Lung (tissue), 12 donors: ENCODE data around the gene ATG7. TPM values are rescaled to one million over a fixed set of nuclear protein-coding genes. Genes with fewer than 3 reads are reported as not detected.

Experiments used
- ATAC-seq: fragments of 200-7000 bp; cut with Tn5 transposase; one replicate; pipeline ENCODE4 v1.9.1; 2020; ENCODE audit warnings: moderate number of reproducible peaks; ENCODE audit not compliant: insufficient read depth, low FRiP score
- DNase-seq, 3 donors: peaks; one replicate each; pipeline ENCODE4 v3.0.0-alpha.2; 2013 to 2017
- H3K27ac ChIP-seq, 2 donors: one replicate each; pipeline ENCODE4 v1.5.1; 2013; ENCODE audit warnings: mild to moderate bottlenecking in 2 of 2, moderate library complexity in 2 of 2, control low read depth in 1 of 2, inconsistent platforms in 1 of 2, low read depth in 1 of 2, low read length in 1 of 2
- H3K27me3 ChIP-seq, 3 donors: one replicate each; pipeline ENCODE4 v1.5.1; 2013; ENCODE audit warnings: low read length in 2 of 3; ENCODE audit not compliant: control insufficient read depth in 3 of 3, insufficient read depth in 3 of 3
- H3K36me3 ChIP-seq, 4 donors: one replicate each; pipeline ENCODE4 v1.5.1; 2013; ENCODE audit warnings: low read length in 4 of 4, mild to moderate bottlenecking in 1 of 4, moderate library complexity in 1 of 4; ENCODE audit not compliant: control insufficient read depth in 4 of 4, insufficient read depth in 4 of 4
- H3K4me1 ChIP-seq, 5 donors: one replicate each; pipeline ENCODE4 v1.5.1; 2013; ENCODE audit warnings: low read length in 5 of 5, mild to moderate bottlenecking in 2 of 5, moderate library complexity in 1 of 5; ENCODE audit not compliant: control insufficient read depth in 5 of 5, insufficient read depth in 5 of 5
- H3K4me3 ChIP-seq: one replicate; pipeline ENCODE4 v1.5.1; 2013; ENCODE audit warnings: mild to moderate bottlenecking, control low read depth, moderate library complexity
- H3K9ac ChIP-seq, 2 donors: one replicate each; pipeline ENCODE4 v1.5.1; 2013; ENCODE audit warnings: low read length in 2 of 2, control low read depth in 1 of 2; ENCODE audit not compliant: insufficient read depth in 1 of 2
- H3K9me3 ChIP-seq, 4 donors: one replicate each; pipeline ENCODE4 v1.5.1; 2013; ENCODE audit warnings: low read length in 3 of 4, mild to moderate bottlenecking in 1 of 4, moderate library complexity in 1 of 4; ENCODE audit not compliant: control insufficient read depth in 4 of 4, insufficient read depth in 3 of 4
- WGBS, 2 donors: extraction: QIAGEN DNeasy Blood & Tissue Kit; methylation state at CpG; one replicate each; pipeline ENCODE4 v1.1.7; 2013; 5-methylcytosine and 5-hydroxymethylcytosine counted together
- polyA plus RNA-seq, 2 donors: library from polyadenylated mRNA; stranded (reverse); fragments of 200-250 nt; gene quantifications; one replicate each; pipeline ENCODE4 v1.2.1, GENCODE V29; 2013
- total RNA-seq, 2 donors: library from RNA; depleted of rRNA in 1 of 2; stranded (reverse); fragments of >200 nt in 1 of 2; gene quantifications; one replicate each; pipeline ENCODE4 v1.2.1, GENCODE V29; 2014 to 2021
- TF ChIP-seq, protein P1 (sequence below): IDR thresholded peaks from 2 replicates; pipeline ENCODE4 v1.5.1; 2012; ENCODE audit warnings: mild to moderate bottlenecking; ENCODE audit errors: control extremely low read depth, extremely low read depth
- donor health status: control.
- donor health status: control.
- donor health status: Bipolar disorder and iron deficiency.
- donor health status: healthy.
- donor health status: DM: yes; HTN: yes; CAD: no.

Gene ATG7
- total and polyA plus RNA-seq, 4 donors = 11.2 to 72.0 (median 53.3) TPM

DNA sequence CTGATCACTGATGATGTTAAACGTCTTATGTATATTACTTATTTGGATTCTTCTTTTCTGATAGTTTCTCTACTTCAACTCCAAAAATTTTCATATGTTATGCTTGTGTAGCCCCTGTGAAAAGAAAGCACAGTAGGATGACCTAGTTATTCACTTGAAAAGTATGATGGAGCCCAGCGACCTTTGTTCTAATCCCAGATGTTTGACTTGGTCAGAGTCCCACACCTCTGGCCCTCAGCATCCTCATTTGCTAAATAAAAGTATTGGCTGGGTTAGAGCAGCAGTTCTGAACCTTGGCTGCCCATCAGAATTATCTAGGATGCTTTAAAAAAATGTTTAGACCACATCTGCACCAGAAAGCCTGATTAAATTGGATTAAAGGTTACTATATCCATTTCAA is 173.7 kb downstream of the ATG7 start:
- Histone ChIP-seq H3K27ac (no peak overlapping the region), H3K4me3 (no peak overlapping the region), H3K9me3 (no peaks in the 10 kb centered on the region), H3K36me3 (peaks cover 0 to 3% (median 0%) of the 10 kb centered on the region in 4 donors), H3K4me1 (peaks cover 0 to 3% (median 0%) of the 10 kb centered on the region in 5 donors), H3K9ac (no peak overlapping the region), H3K27me3 (no peaks in the 10 kb centered on the region)
- ATAC-seq = no peak
- 91 to 93% methylated on average over 2 of the region's 2 CpGs for WGBS, 2 donors
- TF ChIP-seq, protein P1, sequence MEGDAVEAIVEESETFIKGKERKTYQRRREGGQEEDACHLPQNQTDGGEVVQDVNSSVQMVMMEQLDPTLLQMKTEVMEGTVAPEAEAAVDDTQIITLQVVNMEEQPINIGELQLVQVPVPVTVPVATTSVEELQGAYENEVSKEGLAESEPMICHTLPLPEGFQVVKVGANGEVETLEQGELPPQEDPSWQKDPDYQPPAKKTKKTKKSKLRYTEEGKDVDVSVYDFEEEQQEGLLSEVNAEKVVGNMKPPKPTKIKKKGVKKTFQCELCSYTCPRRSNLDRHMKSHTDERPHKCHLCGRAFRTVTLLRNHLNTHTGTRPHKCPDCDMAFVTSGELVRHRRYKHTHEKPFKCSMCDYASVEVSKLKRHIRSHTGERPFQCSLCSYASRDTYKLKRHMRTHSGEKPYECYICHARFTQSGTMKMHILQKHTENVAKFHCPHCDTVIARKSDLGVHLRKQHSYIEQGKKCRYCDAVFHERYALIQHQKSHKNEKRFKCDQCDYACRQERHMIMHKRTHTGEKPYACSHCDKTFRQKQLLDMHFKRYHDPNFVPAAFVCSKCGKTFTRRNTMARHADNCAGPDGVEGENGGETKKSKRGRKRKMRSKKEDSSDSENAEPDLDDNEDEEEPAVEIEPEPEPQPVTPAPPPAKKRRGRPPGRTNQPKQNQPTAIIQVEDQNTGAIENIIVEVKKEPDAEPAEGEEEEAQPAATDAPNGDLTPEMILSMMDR = no peak
- DNase-seq = no peak

DNA sequence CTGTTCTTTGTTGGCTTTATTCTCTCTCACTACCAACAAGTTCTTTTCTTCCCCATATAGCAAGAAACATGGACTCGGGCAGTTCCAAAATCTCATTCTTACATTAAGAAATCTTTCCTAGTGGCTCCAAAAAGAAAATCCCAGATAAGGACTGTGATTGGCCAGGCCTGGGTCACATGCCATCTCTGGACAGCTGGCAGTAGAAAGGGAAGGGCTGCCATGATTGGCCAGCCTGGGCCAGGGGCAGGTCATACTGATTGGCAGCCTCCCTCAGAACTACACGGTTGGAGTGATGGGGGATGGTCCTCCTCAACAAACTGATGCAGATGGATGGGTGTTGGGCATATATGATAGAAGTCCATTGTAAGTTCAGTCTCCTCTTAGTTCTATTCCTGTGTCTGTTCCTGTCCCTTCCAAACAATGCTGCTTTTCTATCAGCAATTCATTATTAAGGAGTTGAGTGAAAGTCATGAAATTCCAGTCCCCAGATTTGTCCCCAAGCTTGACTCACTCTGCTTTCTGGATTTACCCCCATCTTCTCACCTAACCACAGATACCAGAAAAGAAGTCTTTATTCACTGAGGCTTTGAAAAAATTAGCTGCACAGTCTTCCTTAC is 175.5 kb downstream of the ATG7 start:
- ATAC-seq (no peak), DNase-seq (no peak)
- TF ChIP-seq, protein P1 = no peak
- Histone ChIP-seq H3K4me1 (peaks cover 0 to 3% (median 0%) of the 10 kb centered on the region in 5 donors), H3K9me3 (no peaks in the 10 kb centered on the region), H3K9ac (no peak overlapping the region), H3K4me3 (no peak overlapping the region), H3K27me3 (no peaks in the 10 kb centered on the region), H3K36me3 (peaks cover 0 to 3% (median 0%) of the 10 kb centered on the region in 4 donors), H3K27ac (no peak overlapping the region)
- WGBS, 2 donors = 34 to 37% methylated on average over 2 of the region's 2 CpGs

DNA sequence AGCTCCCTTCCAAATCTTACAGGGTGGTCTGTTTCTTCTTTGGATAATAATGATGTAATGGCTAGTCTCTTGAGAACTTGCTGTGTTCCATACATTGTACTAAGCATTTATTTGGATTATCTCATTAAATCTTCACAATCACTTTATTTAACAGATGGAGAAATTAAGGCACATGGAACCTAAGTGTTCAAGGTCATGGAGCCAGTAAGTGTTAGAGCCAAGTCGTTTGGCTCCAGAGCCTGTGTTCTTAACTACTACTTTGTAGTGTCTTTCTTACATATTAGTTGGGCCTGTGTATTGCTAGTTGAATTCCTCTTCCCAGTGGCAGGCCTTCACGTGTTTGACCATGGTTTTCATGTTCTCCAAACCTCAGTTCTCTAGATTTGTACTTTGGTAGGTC is 177.8 kb downstream of the ATG7 start:
- ATAC-seq (no peak), DNase-seq (no peak)
- H3K4me1 ChIP-seq = peaks cover 0 to 5% (median 0%) of the 10 kb centered on the region in 5 donors
- no peaks in the 10 kb centered on the region for H3K27me3 ChIP-seq
- no peaks in the 10 kb centered on the region for H3K9me3 ChIP-seq
- H3K4me3 ChIP-seq = no peak overlapping the region
- peaks cover 0 to 3% (median 0%) of the 10 kb centered on the region in 4 donors for H3K36me3 ChIP-seq
- no peak overlapping the region for H3K9ac ChIP-seq
- WGBS, 2 donors = 91 to 93% methylated on average over 2 of the region's 2 CpGs
- TF ChIP-seq, protein P1 = no peak
- H3K27ac ChIP-seq = no peak overlapping the region

DNA sequence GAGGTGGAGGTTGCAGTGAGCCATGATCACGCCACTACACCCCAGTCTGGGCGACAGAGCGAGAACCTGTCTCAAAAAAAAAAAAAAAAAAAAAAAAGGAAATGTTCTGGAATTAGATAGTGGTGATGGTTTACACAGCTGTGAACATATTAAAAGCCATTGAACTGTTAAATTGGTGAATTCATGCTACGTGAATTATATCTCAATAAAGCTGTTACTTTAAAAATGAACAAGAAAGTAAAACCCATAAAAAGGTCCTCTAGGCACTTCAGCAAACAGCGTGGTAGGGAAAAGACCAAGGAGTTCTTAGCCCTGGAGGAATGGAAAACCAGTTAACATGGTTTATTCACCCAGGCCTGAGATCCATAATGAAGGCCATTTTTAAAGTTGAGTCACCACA is 180.1 kb downstream of the ATG7 start:
- Histone ChIP-seq H3K4me1 (peaks cover 0 to 5% (median 0%) of the 10 kb centered on the region in 5 donors), H3K9me3 (no peaks in the 10 kb centered on the region), H3K9ac (no peak overlapping the region), H3K4me3 (no peak overlapping the region), H3K27me3 (no peaks in the 10 kb centered on the region), H3K27ac (no peak overlapping the region), H3K36me3 (peaks cover 0 to 3% (median 0%) of the 10 kb centered on the region in 4 donors)
- TF ChIP-seq, protein P1 = no peak
- DNase-seq (no peak), ATAC-seq (no peak)
- WGBS, 2 donors = 94 to 98% methylated on average over 5 of the region's 5 CpGs
